HepG2 (cell line): ENCODE results near the gene BRD2. TPM values are rescaled to one million over a fixed set of nuclear protein-coding genes. Genes with fewer than 3 reads are reported as not detected.

ENCODE experiments used
- ARID2 ChIP-seq: sonication (generic); formaldehyde crosslinking; IDR thresholded peaks from 2 replicates; pipeline ENCODE4 v1.8.1; 2022; ENCODE audit warnings: mild to moderate bottlenecking, missing genetic modification reagents, borderline replicate concordance
- ATM ChIP-seq: fragments of 450-650 bp; IDR thresholded peaks from 2 replicates; pipeline ENCODE4 v1.7.1; 2017; ENCODE audit warnings: mild to moderate bottlenecking, borderline replicate concordance
- EP300 ChIP-seq, 3 experiments: sonication (generic) in 1 of 3; formaldehyde crosslinking in 1 of 3; IDR thresholded peaks; 2 replicates each; pipeline versions ENCODE4 v1.5.1 to v1.6.1; 2011 to 2020; ENCODE audit warnings: low read depth in 2 of 3, low read length in 2 of 3, borderline replicate concordance in 1 of 3, improper control_type of control experiment in 1 of 3, mild to moderate bottlenecking in 1 of 3, missing genetic modification reagents in 1 of 3, moderate library complexity in 1 of 3
- KAT7 ChIP-seq: IDR thresholded peaks from 2 replicates; pipeline ENCODE4 v1.6.1; 2018; ENCODE audit warnings: borderline replicate concordance, missing compliant biosample characterization
- MAFK ChIP-seq, 2 experiments: IDR thresholded peaks in 1 of 2; conservative IDR thresholded peaks in 1 of 2; 2 replicates each; pipeline ENCODE4 v1.6.1; 2011; ENCODE audit warnings: improper control_type of control experiment in 2 of 2, low read length in 2 of 2
- MTA1 ChIP-seq: sonication (generic); formaldehyde crosslinking; IDR thresholded peaks from 2 replicates; pipeline ENCODE4 v1.4.0; 2020; ENCODE audit warnings: missing genetic modification reagents, mild to moderate bottlenecking, borderline replicate concordance
- MXD4 ChIP-seq: IDR thresholded peaks from 2 replicates; pipeline ENCODE4 v1.6.1; 2016; ENCODE audit warnings: mild to moderate bottlenecking, missing biosample characterization, missing genetic modification reagents
- NFE2L1 ChIP-seq: sonication (generic); formaldehyde crosslinking; IDR thresholded peaks from 2 replicates; pipeline ENCODE4 v1.4.0; 2020; ENCODE audit warnings: missing genetic modification reagents, mild to moderate bottlenecking, borderline replicate concordance
- NFKB2 ChIP-seq: sonication (generic); formaldehyde crosslinking; IDR thresholded peaks from 2 replicates; pipeline ENCODE4 v1.4.0; 2020; ENCODE audit warnings: missing genetic modification reagents, borderline replicate concordance
- SALL1 ChIP-seq: sonication (generic); formaldehyde crosslinking; IDR thresholded peaks from 2 replicates; pipeline ENCODE4 v1.8.0; 2022; ENCODE audit warnings: mild to moderate bottlenecking, missing genetic modification reagents
- YY1 ChIP-seq: IDR thresholded peaks from 2 replicates; pipeline ENCODE4 v1.6.1; 2011; ENCODE audit warnings: low read length, low read depth, moderate library complexity, mild to moderate bottlenecking; ENCODE audit not compliant: insufficient read depth, insufficient replicate concordance
- ZBTB38 ChIP-seq: sonication (generic); formaldehyde crosslinking; IDR thresholded peaks from 2 replicates; pipeline ENCODE4 v1.5.1; 2020; ENCODE audit warnings: mild to moderate bottlenecking, missing genetic modification reagents
- ZKSCAN5 ChIP-seq: sonication (generic); formaldehyde crosslinking; IDR thresholded peaks from 2 replicates; pipeline ENCODE4 v1.5.1; 2020; ENCODE audit warnings: mild to moderate bottlenecking, missing genetic modification reagents
- ZNF335 ChIP-seq: sonication (generic); formaldehyde crosslinking; IDR thresholded peaks from 2 replicates; pipeline ENCODE4 v1.4.0; 2020; ENCODE audit warnings: missing genetic modification reagents
- ZNF557 ChIP-seq: sonication (generic); formaldehyde crosslinking; IDR thresholded peaks from 2 replicates; pipeline ENCODE4 v1.4.0; 2020; ENCODE audit warnings: missing genetic modification reagents
- ZNF792 ChIP-seq: IDR thresholded peaks from 2 replicates; pipeline ENCODE4 v1.6.1; 2016
- polyA plus RNA-seq, 8 experiments: library from polyadenylated mRNA; depleted of rRNA in 3 of 8; stranded (reverse) in 7 of 8; unstranded in 1 of 8; fragments of >200 nt; fragmentation: Illumina TruSeq in 4 of 8; extraction: Trizol in 4 of 8; gene quantifications; 2 replicates each; pipeline versions ENCODE4 v1.2.1 to v1.2.3, GENCODE V29; 2011 to 2016; ENCODE audit warnings: low read depth in 4 of 8, missing spikeins in 1 of 8, mixed read lengths in 1 of 8; ENCODE audit not compliant: insufficient read depth in 1 of 8
- total RNA-seq, 5 experiments: library from RNA; depleted of rRNA; stranded (reverse); fragments of >200 nt; fragmentation: Illumina TruSeq; extraction: Trizol; gene quantifications; 2 replicates each; pipeline ENCODE4 v1.2.3, GENCODE V29; 2016; ENCODE audit warnings: low read depth in 1 of 5
- TF ChIP-seq, protein P1 (sequence below): sonication (generic); formaldehyde crosslinking; IDR thresholded peaks from 2 replicates; pipeline ENCODE4 v1.5.1; 2020; ENCODE audit warnings: missing genetic modification reagents, mild to moderate bottlenecking, borderline replicate concordance
- TF ChIP-seq, protein P2 (sequence below): IDR thresholded peaks from 2 replicates; pipeline ENCODE4 v1.6.1; 2016; ENCODE audit warnings: low read depth, control low read depth
- TF ChIP-seq, protein P3 (sequence below): IDR thresholded peaks from 2 replicates; pipeline ENCODE4 v1.6.1; 2016; ENCODE audit warnings: mild to moderate bottlenecking
- TF ChIP-seq, protein P4 (sequence below): sonication (generic); formaldehyde crosslinking; IDR thresholded peaks from 2 replicates; pipeline ENCODE4 v1.5.0; 2020; ENCODE audit warnings: mild to moderate bottlenecking, missing genetic modification reagents, borderline replicate concordance

Gene BRD2
- total and polyA plus RNA-seq, 2 of the 13 experiments (the other 11 are each of a cell fraction or from before 2014, with no cell fraction given), result 143 to 202 TPM

DNA sequence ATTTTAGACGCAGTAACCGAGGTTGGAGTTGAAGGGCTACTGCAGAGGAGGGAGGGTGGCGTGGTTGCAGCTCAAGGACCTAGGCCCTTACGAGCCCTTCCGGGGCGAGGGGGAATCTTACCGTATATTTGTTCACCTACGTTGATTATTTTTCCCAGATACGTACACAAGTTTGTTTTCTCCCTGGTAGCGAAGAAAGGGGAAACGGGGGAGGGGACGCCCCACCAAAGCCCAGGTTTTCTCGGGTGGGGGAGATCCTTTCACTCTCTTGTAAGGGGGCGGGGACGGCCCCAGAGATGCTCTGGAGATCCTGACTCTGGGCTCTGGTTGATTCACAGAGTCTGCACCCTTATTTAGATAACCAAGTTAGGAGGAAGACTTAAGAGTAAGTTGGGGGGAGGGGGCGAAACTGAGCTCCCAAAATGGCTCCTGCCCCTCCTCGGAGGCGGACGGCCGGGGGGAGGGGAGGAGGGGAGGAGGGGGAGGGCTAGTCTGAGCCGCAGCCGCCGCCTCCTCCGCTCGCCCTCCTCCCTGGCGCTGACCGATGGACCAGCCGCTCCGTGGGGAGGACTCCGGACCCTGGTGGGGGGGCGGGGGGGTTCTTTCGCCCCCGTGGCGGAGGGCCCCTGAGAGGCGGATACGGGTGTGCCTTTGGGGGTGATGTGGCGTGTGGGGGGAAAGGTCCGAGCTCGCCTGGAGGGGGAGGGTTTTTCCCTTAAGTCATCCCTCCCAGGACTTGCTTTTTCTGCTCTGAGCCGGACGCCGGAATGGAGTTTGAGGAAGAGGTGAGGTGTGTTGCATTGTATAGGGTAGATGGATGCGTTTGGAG, 2.2 kb downstream of the BRD2 start (continued):
- no peak for TF ChIP-seq ZKSCAN5
- no peak for TF ChIP-seq MXD4 (CRISPR knock-in tag)
- TF ChIP-seq ATM, result no peak
- TF ChIP-seq ARID2 (CRISPR knock-in tag), result no peak
- TF ChIP-seq EP300 (IDR thresholded peaks at IDR 0.05; ENCODE audit: low read depth in 2 of 2, low read length in 2 of 2), result peak in 1 of 2 experiments; percentile 50; a peak in 1 of 4 replicates
- TF ChIP-seq EP300 (CRISPR knock-in tag; IDR thresholded peaks at IDR 0.05; ENCODE audit: borderline replicate concordance), result 0 out of 2 replicates have a peak, but pooled peaks have one; percentile 13
- TF ChIP-seq MAFK (conservative IDR thresholded peaks at IDR 0.05 in 1 of 2, IDR thresholded peaks at IDR 0.05 in 1 of 2; ENCODE audit: low read length in 2 of 2), result no peak
- TF ChIP-seq ZNF557 (CRISPR knock-in tag), result no peak
- peak; percentile 71 for TF ChIP-seq YY1
- peak; percentile 12; the same call in 1 of the 2 replicates for TF ChIP-seq SALL1 (CRISPR knock-in tag)
- peak; percentile 40; the same call in 1 of the 2 replicates for TF ChIP-seq ZNF792
- 0 out of 2 replicates have a peak, but pooled peaks have one; percentile 7 for TF ChIP-seq MTA1 (CRISPR knock-in tag)
- TF ChIP-seq, protein P1, sequence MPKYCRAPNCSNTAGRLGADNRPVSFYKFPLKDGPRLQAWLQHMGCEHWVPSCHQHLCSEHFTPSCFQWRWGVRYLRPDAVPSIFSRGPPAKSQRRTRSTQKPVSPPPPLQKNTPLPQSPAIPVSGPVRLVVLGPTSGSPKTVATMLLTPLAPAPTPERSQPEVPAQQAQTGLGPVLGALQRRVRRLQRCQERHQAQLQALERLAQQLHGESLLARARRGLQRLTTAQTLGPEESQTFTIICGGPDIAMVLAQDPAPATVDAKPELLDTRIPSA (CRISPR knock-in tag), result no peak
- no peak for TF ChIP-seq NFKB2 (CRISPR knock-in tag)
- TF ChIP-seq ZNF335, result peak; percentile 6; the same call in 1 of the 2 replicates
- peak; percentile 10; the same call in 1 of the 2 replicates for TF ChIP-seq NFE2L1 (CRISPR knock-in tag)
- TF ChIP-seq, protein P2, sequence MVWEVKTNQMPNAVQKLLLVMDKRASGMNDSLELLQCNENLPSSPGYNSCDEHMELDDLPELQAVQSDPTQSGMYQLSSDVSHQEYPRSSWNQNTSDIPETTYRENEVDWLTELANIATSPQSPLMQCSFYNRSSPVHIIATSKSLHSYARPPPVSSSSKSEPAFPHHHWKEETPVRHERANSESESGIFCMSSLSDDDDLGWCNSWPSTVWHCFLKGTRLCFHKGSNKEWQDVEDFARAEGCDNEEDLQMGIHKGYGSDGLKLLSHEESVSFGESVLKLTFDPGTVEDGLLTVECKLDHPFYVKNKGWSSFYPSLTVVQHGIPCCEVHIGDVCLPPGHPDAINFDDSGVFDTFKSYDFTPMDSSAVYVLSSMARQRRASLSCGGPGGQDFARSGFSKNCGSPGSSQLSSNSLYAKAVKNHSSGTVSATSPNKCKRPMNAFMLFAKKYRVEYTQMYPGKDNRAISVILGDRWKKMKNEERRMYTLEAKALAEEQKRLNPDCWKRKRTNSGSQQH (CRISPR knock-in tag), result no peak
- TF ChIP-seq ZBTB38 (CRISPR knock-in tag), result no peak
- peak; percentile 47; the same call in 1 of the 2 replicates for TF ChIP-seq KAT7 (CRISPR knock-in tag)
- TF ChIP-seq, protein P3, sequence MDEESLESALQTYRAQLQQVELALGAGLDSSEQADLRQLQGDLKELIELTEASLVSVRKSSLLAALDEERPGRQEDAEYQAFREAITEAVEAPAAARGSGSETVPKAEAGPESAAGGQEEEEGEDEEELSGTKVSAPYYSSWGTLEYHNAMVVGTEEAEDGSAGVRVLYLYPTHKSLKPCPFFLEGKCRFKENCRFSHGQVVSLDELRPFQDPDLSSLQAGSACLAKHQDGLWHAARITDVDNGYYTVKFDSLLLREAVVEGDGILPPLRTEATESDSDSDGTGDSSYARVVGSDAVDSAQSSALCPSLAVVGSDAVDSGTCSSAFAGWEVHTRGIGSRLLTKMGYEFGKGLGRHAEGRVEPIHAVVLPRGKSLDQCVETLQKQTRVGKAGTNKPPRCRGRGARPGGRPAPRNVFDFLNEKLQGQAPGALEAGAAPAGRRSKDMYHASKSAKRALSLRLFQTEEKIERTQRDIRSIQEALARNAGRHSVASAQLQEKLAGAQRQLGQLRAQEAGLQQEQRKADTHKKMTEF (CRISPR knock-in tag), result 0 out of 2 replicates have a peak, but pooled peaks have one; percentile 16
- TF ChIP-seq, protein P4, sequence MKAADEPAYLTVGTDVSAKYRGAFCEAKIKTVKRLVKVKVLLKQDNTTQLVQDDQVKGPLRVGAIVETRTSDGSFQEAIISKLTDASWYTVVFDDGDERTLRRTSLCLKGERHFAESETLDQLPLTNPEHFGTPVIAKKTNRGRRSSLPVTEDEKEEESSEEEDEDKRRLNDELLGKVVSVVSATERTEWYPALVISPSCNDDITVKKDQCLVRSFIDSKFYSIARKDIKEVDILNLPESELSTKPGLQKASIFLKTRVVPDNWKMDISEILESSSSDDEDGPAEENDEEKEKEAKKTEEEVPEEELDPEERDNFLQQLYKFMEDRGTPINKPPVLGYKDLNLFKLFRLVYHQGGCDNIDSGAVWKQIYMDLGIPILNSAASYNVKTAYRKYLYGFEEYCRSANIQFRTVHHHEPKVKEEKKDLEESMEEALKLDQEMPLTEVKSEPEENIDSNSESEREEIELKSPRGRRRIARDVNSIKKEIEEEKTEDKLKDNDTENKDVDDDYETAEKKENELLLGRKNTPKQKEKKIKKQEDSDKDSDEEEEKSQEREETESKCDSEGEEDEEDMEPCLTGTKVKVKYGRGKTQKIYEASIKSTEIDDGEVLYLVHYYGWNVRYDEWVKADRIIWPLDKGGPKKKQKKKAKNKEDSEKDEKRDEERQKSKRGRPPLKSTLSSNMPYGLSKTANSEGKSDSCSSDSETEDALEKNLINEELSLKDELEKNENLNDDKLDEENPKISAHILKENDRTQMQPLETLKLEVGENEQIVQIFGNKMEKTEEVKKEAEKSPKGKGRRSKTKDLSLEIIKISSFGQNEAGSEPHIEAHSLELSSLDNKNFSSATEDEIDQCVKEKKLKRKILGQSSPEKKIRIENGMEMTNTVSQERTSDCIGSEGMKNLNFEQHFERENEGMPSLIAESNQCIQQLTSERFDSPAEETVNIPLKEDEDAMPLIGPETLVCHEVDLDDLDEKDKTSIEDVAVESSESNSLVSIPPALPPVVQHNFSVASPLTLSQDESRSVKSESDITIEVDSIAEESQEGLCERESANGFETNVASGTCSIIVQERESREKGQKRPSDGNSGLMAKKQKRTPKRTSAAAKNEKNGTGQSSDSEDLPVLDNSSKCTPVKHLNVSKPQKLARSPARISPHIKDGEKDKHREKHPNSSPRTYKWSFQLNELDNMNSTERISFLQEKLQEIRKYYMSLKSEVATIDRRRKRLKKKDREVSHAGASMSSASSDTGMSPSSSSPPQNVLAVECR (CRISPR knock-in tag), result peak; percentile 46
